ENCODE data around the gene MCL1. TPM values are rescaled to one million over a fixed set of nuclear protein-coding genes. Genes with fewer than 3 reads are reported as not detected.

MCL1 gene
- polyA plus RNA-seq, 1 of the 3 experiments (the other 2 are of a cell fraction) = 110 TPM

DNA sequence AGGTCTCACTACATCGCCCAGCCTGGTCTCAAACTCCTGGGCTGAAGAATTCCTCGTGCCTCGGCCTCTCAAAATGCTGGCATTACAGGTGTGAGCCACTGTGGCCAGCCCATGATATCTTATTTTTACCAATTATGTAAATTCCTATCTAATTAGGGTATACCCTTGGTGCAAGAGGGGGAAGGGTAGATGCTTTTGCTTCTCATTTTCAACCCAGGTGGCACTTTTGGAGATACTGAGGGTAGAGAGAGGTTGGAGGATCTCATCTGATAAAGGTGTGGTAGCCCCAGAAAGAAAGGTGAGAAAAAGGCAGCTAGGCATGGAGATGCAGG, 32.6 kb upstream of the MCL1 start:
- H2AFZ ChIP-seq (ENCODE audit: low read depth) = peak overlapping the region; percentile 43; the same call in 1 of the 2 replicates
- POLR2A ChIA-PET = no interaction called here
- TF ChIP-seq, protein P1, sequence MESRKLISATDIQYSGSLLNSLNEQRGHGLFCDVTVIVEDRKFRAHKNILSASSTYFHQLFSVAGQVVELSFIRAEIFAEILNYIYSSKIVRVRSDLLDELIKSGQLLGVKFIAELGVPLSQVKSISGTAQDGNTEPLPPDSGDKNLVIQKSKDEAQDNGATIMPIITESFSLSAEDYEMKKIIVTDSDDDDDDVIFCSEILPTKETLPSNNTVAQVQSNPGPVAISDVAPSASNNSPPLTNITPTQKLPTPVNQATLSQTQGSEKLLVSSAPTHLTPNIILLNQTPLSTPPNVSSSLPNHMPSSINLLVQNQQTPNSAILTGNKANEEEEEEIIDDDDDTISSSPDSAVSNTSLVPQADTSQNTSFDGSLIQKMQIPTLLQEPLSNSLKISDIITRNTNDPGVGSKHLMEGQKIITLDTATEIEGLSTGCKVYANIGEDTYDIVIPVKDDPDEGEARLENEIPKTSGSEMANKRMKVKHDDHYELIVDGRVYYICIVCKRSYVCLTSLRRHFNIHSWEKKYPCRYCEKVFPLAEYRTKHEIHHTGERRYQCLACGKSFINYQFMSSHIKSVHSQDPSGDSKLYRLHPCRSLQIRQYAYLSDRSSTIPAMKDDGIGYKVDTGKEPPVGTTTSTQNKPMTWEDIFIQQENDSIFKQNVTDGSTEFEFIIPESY (IDR thresholded peaks at IDR 0.05; ENCODE audit: borderline replicate concordance, low read depth) = no peak
- TF ChIP-seq TAF1 (IDR thresholded peaks at IDR 0.05; ENCODE audit: borderline replicate concordance, low read depth, low read length) = no peak
- no peak for TF ChIP-seq YY1 (IDR thresholded peaks at IDR 0.05; ENCODE audit: low read depth)
- TF ChIP-seq, protein P2, sequence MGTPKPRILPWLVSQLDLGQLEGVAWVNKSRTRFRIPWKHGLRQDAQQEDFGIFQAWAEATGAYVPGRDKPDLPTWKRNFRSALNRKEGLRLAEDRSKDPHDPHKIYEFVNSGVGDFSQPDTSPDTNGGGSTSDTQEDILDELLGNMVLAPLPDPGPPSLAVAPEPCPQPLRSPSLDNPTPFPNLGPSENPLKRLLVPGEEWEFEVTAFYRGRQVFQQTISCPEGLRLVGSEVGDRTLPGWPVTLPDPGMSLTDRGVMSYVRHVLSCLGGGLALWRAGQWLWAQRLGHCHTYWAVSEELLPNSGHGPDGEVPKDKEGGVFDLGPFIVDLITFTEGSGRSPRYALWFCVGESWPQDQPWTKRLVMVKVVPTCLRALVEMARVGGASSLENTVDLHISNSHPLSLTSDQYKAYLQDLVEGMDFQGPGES (IDR thresholded peaks at IDR 0.05; ENCODE audit: low read depth, low read length) = no peak
- no peak for TF ChIP-seq GATA2 (CRISPR knock-in tag; IDR thresholded peaks at IDR 0.05)
- no peak for TF ChIP-seq TCF12 (IDR thresholded peaks at IDR 0.05)
- TF ChIP-seq RAD21 (IDR thresholded peaks at IDR 0.05; ENCODE audit: low read length) = no peak
- TF ChIP-seq, protein P3, sequence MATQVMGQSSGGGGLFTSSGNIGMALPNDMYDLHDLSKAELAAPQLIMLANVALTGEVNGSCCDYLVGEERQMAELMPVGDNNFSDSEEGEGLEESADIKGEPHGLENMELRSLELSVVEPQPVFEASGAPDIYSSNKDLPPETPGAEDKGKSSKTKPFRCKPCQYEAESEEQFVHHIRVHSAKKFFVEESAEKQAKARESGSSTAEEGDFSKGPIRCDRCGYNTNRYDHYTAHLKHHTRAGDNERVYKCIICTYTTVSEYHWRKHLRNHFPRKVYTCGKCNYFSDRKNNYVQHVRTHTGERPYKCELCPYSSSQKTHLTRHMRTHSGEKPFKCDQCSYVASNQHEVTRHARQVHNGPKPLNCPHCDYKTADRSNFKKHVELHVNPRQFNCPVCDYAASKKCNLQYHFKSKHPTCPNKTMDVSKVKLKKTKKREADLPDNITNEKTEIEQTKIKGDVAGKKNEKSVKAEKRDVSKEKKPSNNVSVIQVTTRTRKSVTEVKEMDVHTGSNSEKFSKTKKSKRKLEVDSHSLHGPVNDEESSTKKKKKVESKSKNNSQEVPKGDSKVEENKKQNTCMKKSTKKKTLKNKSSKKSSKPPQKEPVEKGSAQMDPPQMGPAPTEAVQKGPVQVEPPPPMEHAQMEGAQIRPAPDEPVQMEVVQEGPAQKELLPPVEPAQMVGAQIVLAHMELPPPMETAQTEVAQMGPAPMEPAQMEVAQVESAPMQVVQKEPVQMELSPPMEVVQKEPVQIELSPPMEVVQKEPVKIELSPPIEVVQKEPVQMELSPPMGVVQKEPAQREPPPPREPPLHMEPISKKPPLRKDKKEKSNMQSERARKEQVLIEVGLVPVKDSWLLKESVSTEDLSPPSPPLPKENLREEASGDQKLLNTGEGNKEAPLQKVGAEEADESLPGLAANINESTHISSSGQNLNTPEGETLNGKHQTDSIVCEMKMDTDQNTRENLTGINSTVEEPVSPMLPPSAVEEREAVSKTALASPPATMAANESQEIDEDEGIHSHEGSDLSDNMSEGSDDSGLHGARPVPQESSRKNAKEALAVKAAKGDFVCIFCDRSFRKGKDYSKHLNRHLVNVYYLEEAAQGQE (IDR thresholded peaks at IDR 0.05; ENCODE audit: low read depth, low read length) = no peak
- TF ChIP-seq EP300 (IDR thresholded peaks at IDR 0.05; ENCODE audit: borderline replicate concordance in 1 of 2, low read depth in 1 of 2, low read length in 1 of 2) = no peak
- TF ChIP-seq TEAD4 (IDR thresholded peaks at IDR 0.05; ENCODE audit: borderline replicate concordance, insufficient read depth) = no peak
- no peak for TF ChIP-seq RXRA (IDR thresholded peaks at IDR 0.05; ENCODE audit: borderline replicate concordance, low read depth)
- CTCF ChIA-PET = interaction anchor here (4.3 kb wide), 1 partner anchor 51 kb away, joined by 20 read pairs; no protein-coding TSS in a partner anchor
- 94% methylated on average over 3 of the region's 3 CpGs for WGBS (ENCODE audit: low lambda C conversion rate)
- no peaks in the 10 kb centered on the region for H4K20me1 ChIP-seq (ENCODE audit: insufficient read depth)
- peak overlapping the region; percentile 58 for H3K9ac ChIP-seq
- H3F3A ChIP-seq (replicated peaks; ENCODE audit: insufficient read depth) = peaks cover 50% of the 10 kb centered on the region
- H3K9me2 ChIP-seq = no peaks in the 10 kb centered on the region
- H3K9me3 ChIP-seq = no peaks in the 10 kb centered on the region
- peak overlapping the region; percentile 70 for H3K4me2 ChIP-seq
- DNase-seq = no peak
- no peak overlapping the region for H3K4me3 ChIP-seq (ENCODE audit: low read depth in 2 of 2, low read length in 1 of 2)
- no peaks in the 10 kb centered on the region for H3K27me3 ChIP-seq (ENCODE audit: insufficient read depth)
- peak overlapping the region in 1 of 2 experiments; percentile 97; a peak in 2 of 4 replicates for H3K27ac ChIP-seq (ENCODE audit: low read depth in 2 of 2, low read length in 1 of 2)
- H3K79me2 ChIP-seq (ENCODE audit: insufficient read depth) = peaks cover 26% of the 10 kb centered on the region
- H3K36me3 ChIP-seq (replicated peaks in 1 of 2; ENCODE audit: control insufficient read depth in 1 of 2, insufficient read depth in 2 of 2, low read length in 1 of 2) = peaks cover 0 to 5% of the 10 kb centered on the region in 2 experiments
- H3K4me1 ChIP-seq (ENCODE audit: control insufficient read depth in 1 of 2, insufficient read depth in 2 of 2, low read depth in 1 of 2, low read length in 1 of 2) = peaks cover 2 to 35% of the 10 kb centered on the region in 2 experiments; a peak in 3 of 4 replicates
